HEK293 (cell line): ENCODE data around the gene CAPN7.
A peak's percentile ranks its signal among the peaks of the same experiment; 100 is the strongest.

ENCODE experiments used
- KLF16 ChIP-seq: fragments of 450-650 bp; formaldehyde crosslinking; IDR thresholded peaks from 2 replicates; pipeline ENCODE4 v1.5.1; 2017; ENCODE audit warnings: missing biosample characterization, missing genetic modification characterization
- REPIN1 ChIP-seq: fragments of 450-650 bp; formaldehyde crosslinking; IDR thresholded peaks from 2 replicates; pipeline ENCODE4 v1.5.1; 2017; ENCODE audit warnings: missing biosample characterization, missing genetic modification characterization, low read depth
- ZFHX2 ChIP-seq: fragments of 450-650 bp; formaldehyde crosslinking; conservative IDR thresholded peaks from 2 replicates; pipeline ENCODE4 v1.5.1; 2016; ENCODE audit warnings: missing biosample characterization, missing genetic modification characterization
- ZNF112 ChIP-seq: fragments of 450-650 bp; formaldehyde crosslinking; IDR thresholded peaks from 2 replicates; pipeline ENCODE4 v1.5.0; 2017; ENCODE audit warnings: missing biosample characterization, missing genetic modification characterization
- ZNF133 ChIP-seq: fragments of 450-650 bp; formaldehyde crosslinking; IDR thresholded peaks from 2 replicates; pipeline ENCODE4 v1.5.1; 2016; ENCODE audit warnings: missing biosample characterization, missing genetic modification characterization
- ZNF146 ChIP-seq: fragments of 450-650 bp; formaldehyde crosslinking; IDR thresholded peaks from 2 replicates; pipeline ENCODE4 v1.5.1; 2016; ENCODE audit warnings: missing biosample characterization, missing genetic modification characterization
- ZNF169 ChIP-seq: fragments of 450-650 bp; formaldehyde crosslinking; IDR thresholded peaks from 2 replicates; pipeline ENCODE4 v1.5.1; 2016; ENCODE audit warnings: missing biosample characterization, missing genetic modification characterization
- ZNF311 ChIP-seq: fragments of 450-650 bp; formaldehyde crosslinking; IDR thresholded peaks from 2 replicates; pipeline ENCODE4 v1.5.1; 2017; ENCODE audit warnings: missing biosample characterization, missing genetic modification characterization, borderline replicate concordance
- ZNF423 ChIP-seq: fragments of 450-650 bp; formaldehyde crosslinking; IDR thresholded peaks from 2 replicates; pipeline ENCODE4 v1.5.1; 2016; ENCODE audit warnings: missing biosample characterization, missing genetic modification characterization
- ZNF501 ChIP-seq: fragments of 450-650 bp; formaldehyde crosslinking; IDR thresholded peaks from 2 replicates; pipeline ENCODE4 v1.5.1; 2016; ENCODE audit warnings: missing biosample characterization, missing genetic modification characterization
- ZNF544 ChIP-seq: fragments of 450-650 bp; formaldehyde crosslinking; IDR thresholded peaks from 2 replicates; pipeline ENCODE4 v1.5.0; 2017; ENCODE audit warnings: missing biosample characterization, missing genetic modification characterization
- ZNF560 ChIP-seq: fragments of 450-650 bp; formaldehyde crosslinking; IDR thresholded peaks from 2 replicates; pipeline ENCODE4 v1.5.1; 2017; ENCODE audit warnings: missing biosample characterization, missing genetic modification characterization, borderline replicate concordance
- ZNF776 ChIP-seq: fragments of 450-650 bp; formaldehyde crosslinking; IDR thresholded peaks from 2 replicates; pipeline ENCODE4 v1.5.0; 2017; ENCODE audit warnings: missing biosample characterization, missing genetic modification characterization, borderline replicate concordance
- ZSCAN23 ChIP-seq: fragments of 450-650 bp; formaldehyde crosslinking; IDR thresholded peaks from 2 replicates; pipeline ENCODE4 v1.5.1; 2016; ENCODE audit warnings: missing biosample characterization, missing genetic modification characterization
- TF ChIP-seq, protein P1 (sequence below): fragments of 450-650 bp; formaldehyde crosslinking; IDR thresholded peaks from 2 replicates; pipeline ENCODE4 v1.5.1; 2016; ENCODE audit warnings: missing biosample characterization, missing genetic modification characterization
- TF ChIP-seq, protein P2 (sequence below): fragments of 450-650 bp; formaldehyde crosslinking; IDR thresholded peaks from 2 replicates; pipeline ENCODE4 v1.5.1; 2016; ENCODE audit warnings: missing biosample characterization, missing genetic modification characterization
- TF ChIP-seq, protein P3 (sequence below): fragments of 450-650 bp; formaldehyde crosslinking; IDR thresholded peaks from 2 replicates; pipeline ENCODE4 v1.5.1; 2016; ENCODE audit warnings: missing biosample characterization, missing genetic modification characterization
- TF ChIP-seq, protein P4 (sequence below): fragments of 450-650 bp; formaldehyde crosslinking; IDR thresholded peaks from 2 replicates; pipeline ENCODE4 v1.5.1; 2016; ENCODE audit warnings: missing biosample characterization, missing genetic modification characterization
- TF ChIP-seq, protein P5 (sequence below): fragments of 450-650 bp; formaldehyde crosslinking; conservative IDR thresholded peaks from 2 replicates; pipeline ENCODE4 v1.5.1; 2016; ENCODE audit warnings: low read depth, missing biosample characterization, missing genetic modification characterization
- TF ChIP-seq, protein P6 (sequence below): fragments of 450-650 bp; formaldehyde crosslinking; IDR thresholded peaks from 2 replicates; pipeline ENCODE4 v1.5.1; 2016; ENCODE audit warnings: missing biosample characterization, missing genetic modification characterization
- TF ChIP-seq, protein P7 (sequence below): fragments of 450-650 bp; formaldehyde crosslinking; conservative IDR thresholded peaks from 2 replicates; pipeline ENCODE4 v1.5.1; 2016; ENCODE audit warnings: low read depth, missing biosample characterization, missing genetic modification characterization

The CAPN7 gene

DNA sequence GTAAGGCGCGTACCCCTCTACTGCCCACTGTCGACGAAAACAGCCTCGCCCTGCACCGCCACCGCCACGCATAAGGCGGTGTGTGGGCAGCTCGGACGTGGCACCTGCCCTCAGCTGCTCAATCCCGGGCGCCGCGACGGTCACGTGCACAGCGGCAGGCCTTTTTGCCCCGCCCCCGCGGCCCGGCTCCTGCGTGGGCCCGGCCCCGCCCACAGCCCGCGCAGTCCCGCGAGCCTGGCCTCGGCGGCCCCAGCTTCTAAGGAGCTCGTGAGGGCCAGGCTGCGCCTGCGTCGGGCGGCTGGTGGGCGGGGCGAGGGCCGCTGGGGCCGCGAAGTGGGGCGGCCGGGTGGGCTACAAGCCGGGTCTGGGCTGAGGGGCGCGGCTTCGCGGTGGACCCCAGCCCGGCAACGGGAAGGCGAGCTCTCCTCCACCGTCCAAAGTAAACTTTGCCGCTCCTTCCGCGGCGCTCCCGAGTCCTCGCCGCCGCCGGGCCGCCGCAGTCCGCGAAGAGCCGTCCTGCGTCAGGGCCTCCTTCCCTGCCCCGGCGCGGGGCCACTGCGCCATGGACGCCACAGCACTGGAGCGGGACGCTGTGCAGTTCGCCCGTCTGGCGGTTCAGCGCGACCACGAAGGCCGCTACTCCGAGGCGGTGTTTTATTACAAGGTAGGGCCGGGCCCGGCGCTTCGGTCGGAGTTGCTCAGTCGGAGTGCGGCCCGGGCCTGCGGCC lies at the start of gene CAPN7 (continued):
- TF ChIP-seq ZNF560 (tag by site-specific recombination), result no peak
- TF ChIP-seq ZNF501 (tag by site-specific recombination), result no peak; the same call in none of the 2 replicates
- TF ChIP-seq, protein P1, sequence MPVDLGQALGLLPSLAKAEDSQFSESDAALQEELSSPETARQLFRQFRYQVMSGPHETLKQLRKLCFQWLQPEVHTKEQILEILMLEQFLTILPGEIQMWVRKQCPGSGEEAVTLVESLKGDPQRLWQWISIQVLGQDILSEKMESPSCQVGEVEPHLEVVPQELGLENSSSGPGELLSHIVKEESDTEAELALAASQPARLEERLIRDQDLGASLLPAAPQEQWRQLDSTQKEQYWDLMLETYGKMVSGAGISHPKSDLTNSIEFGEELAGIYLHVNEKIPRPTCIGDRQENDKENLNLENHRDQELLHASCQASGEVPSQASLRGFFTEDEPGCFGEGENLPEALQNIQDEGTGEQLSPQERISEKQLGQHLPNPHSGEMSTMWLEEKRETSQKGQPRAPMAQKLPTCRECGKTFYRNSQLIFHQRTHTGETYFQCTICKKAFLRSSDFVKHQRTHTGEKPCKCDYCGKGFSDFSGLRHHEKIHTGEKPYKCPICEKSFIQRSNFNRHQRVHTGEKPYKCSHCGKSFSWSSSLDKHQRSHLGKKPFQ (tag by site-specific recombination), result no peak
- TF ChIP-seq ZNF112 (tag by site-specific recombination), result no peak
- TF ChIP-seq ZNF311 (tag by site-specific recombination), result no peak
- TF ChIP-seq REPIN1 (tag by site-specific recombination), result peak; percentile 49; the same call in 1 of the 2 replicates
- TF ChIP-seq ZNF423 (tag by site-specific recombination), result no peak
- TF ChIP-seq ZSCAN23 (tag by site-specific recombination), result no peak
- TF ChIP-seq ZNF776 (tag by site-specific recombination), result no peak
- peak; percentile 48; the same call in 1 of the 2 replicates for TF ChIP-seq ZNF133 (tag by site-specific recombination)
- no peak for TF ChIP-seq ZNF544
- TF ChIP-seq ZFHX2 (tag by site-specific recombination), result peak; percentile 99
- TF ChIP-seq, protein P2, sequence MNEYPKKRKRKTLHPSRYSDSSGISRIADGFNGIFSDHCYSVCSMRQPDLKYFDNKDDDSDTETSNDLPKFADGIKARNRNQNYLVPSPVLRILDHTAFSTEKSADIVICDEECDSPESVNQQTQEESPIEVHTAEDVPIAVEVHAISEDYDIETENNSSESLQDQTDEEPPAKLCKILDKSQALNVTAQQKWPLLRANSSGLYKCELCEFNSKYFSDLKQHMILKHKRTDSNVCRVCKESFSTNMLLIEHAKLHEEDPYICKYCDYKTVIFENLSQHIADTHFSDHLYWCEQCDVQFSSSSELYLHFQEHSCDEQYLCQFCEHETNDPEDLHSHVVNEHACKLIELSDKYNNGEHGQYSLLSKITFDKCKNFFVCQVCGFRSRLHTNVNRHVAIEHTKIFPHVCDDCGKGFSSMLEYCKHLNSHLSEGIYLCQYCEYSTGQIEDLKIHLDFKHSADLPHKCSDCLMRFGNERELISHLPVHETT (tag by site-specific recombination), result no peak
- TF ChIP-seq, protein P3, sequence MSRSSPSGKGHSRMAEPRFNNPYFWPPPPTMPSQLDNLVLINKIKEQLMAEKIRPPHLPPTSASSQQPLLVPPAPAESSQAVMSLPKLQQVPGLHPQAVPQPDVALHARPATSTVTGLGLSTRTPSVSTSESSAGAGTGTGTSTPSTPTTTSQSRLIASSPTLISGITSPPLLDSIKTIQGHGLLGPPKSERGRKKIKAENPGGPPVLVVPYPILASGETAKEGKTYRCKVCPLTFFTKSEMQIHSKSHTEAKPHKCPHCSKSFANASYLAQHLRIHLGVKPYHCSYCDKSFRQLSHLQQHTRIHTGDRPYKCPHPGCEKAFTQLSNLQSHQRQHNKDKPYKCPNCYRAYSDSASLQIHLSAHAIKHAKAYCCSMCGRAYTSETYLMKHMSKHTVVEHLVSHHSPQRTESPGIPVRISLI, result no peak
- TF ChIP-seq, protein P4, sequence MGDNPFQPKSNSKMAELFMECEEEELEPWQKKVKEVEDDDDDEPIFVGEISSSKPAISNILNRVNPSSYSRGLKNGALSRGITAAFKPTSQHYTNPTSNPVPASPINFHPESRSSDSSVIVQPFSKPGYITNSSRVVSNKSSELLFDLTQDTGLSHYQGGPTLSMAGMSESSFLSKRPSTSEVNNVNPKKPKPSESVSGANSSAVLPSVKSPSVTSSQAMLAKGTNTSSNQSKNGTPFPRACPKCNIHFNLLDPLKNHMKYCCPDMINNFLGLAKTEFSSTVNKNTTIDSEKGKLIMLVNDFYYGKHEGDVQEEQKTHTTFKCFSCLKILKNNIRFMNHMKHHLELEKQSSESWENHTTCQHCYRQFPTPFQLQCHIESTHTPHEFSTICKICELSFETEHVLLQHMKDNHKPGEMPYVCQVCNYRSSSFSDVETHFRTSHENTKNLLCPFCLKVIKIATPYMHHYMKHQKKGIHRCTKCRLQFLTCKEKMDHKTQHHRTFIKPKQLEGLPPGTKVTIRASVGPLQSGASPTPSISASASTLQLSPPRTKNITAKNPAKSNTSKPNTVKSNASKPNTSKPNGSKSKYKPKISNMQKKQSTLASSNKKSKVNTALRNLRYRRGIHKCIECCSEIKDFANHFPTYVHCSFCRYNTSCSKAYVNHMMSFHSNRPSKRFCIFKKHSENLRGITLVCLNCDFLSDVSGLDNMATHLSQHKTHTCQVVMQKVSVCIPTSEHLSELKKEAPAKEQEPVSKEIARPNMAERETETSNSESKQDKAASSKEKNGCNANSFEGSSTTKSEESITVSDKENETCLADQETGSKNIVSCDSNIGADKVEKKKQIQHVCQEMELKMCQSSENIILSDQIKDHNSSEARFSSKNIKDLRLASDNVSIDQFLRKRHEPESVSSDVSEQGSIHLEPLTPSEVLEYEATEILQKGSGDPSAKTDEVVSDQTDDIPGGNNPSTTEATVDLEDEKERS, result no peak
- no peak for TF ChIP-seq ZNF169 (tag by site-specific recombination)
- TF ChIP-seq, protein P5, sequence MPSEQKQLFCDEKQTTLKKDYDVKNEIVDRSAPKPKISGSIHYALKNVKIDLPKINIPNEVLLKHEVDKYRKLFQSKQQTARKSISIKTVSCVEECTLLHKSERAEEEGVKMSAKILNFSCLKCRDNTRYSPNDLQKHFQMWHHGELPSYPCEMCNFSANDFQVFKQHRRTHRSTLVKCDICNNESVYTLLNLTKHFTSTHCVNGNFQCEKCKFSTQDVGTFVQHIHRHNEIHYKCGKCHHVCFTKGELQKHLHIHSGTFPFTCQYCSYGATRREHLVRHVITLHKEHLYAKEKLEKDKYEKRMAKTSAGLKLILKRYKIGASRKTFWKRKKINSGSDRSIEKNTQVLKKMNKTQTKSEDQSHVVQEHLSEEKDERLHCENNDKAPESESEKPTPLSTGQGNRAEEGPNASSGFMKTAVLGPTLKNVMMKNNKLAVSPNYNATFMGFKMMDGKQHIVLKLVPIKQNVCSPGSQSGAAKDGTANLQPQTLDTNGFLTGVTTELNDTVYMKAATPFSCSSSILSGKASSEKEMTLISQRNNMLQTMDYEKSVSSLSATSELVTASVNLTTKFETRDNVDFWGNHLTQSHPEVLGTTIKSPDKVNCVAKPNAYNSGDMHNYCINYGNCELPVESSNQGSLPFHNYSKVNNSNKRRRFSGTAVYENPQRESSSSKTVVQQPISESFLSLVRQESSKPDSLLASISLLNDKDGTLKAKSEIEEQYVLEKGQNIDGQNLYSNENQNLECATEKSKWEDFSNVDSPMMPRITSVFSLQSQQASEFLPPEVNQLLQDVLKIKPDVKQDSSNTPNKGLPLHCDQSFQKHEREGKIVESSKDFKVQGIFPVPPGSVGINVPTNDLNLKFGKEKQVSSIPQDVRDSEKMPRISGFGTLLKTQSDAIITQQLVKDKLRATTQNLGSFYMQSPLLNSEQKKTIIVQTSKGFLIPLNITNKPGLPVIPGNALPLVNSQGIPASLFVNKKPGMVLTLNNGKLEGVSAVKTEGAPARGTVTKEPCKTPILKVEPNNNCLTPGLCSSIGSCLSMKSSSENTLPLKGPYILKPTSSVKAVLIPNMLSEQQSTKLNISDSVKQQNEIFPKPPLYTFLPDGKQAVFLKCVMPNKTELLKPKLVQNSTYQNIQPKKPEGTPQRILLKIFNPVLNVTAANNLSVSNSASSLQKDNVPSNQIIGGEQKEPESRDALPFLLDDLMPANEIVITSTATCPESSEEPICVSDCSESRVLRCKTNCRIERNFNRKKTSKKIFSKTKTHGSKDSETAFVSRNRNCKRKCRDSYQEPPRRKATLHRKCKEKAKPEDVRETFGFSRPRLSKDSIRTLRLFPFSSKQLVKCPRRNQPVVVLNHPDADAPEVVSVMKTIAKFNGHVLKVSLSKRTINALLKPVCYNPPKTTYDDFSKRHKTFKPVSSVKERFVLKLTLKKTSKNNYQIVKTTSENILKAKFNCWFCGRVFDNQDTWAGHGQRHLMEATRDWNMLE (tag by site-specific recombination), result no peak
- peak; percentile 90 for TF ChIP-seq KLF16
- TF ChIP-seq ZNF146 (tag by site-specific recombination), result 0 out of 2 replicates have a peak, but pooled peaks have one; percentile 14
- TF ChIP-seq, protein P6, sequence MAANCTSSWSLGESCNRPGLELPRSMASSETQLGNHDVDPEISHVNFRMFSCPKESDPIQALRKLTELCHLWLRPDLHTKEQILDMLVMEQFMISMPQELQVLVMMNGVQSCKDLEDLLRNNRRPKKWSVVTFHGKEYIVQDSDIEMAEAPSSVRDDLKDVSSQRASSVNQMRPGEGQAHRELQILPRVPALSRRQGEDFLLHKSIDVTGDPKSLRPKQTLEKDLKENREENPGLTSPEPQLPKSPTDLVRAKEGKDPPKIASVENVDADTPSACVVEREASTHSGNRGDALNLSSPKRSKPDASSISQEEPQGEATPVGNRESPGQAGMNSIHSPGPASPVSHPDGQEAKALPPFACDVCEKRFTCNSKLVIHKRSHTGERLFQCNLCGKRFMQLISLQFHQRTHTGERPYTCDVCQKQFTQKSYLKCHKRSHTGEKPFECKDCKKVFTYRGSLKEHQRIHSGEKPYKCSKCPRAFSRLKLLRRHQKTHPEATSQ (tag by site-specific recombination), result peak; percentile 80; the same call in 1 of the 2 replicates
- TF ChIP-seq, protein P7, sequence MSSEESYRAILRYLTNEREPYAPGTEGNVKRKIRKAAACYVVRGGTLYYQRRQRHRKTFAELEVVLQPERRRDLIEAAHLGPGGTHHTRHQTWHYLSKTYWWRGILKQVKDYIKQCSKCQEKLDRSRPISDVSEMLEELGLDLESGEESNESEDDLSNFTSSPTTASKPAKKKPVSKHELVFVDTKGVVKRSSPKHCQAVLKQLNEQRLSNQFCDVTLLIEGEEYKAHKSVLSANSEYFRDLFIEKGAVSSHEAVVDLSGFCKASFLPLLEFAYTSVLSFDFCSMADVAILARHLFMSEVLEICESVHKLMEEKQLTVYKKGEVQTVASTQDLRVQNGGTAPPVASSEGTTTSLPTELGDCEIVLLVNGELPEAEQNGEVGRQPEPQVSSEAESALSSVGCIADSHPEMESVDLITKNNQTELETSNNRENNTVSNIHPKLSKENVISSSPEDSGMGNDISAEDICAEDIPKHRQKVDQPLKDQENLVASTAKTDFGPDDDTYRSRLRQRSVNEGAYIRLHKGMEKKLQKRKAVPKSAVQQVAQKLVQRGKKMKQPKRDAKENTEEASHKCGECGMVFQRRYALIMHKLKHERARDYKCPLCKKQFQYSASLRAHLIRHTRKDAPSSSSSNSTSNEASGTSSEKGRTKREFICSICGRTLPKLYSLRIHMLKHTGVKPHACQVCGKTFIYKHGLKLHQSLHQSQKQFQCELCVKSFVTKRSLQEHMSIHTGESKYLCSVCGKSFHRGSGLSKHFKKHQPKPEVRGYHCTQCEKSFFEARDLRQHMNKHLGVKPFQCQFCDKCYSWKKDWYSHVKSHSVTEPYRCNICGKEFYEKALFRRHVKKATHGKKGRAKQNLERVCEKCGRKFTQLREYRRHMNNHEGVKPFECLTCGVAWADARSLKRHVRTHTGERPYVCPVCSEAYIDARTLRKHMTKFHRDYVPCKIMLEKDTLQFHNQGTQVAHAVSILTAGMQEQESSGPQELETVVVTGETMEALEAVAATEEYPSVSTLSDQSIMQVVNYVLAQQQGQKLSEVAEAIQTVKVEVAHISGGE (tag by site-specific recombination), result no peak; the same call in 1 of the 2 replicates
